Transverse colon (tissue), 3 donors: ENCODE results near the gene HDAC1.
"Not testable (repeated sequence)": the region's sequence is repeated elsewhere in the genome, so short reads cannot be mapped to it uniquely, and the experiment has no call there.

Source experiments
- EP300 ChIP-seq: sonication (generic); formaldehyde crosslinking; IDR thresholded peaks from one replicate; pipeline ENCODE4 v1.6.1; 2017; ENCODE audit warnings: antibody characterized with exemption, low read depth
- POLR2A ChIP-seq: fragments of 450-650 bp; IDR thresholded peaks from one replicate; pipeline ENCODE4 v1.6.1; 2016; ENCODE audit warnings: antibody characterized with exemption, mild to moderate bottlenecking, moderate library complexity
- TF ChIP-seq, protein P1 (sequence below), 5 experiments: fragments of 200-600 bp in 3 of 5; fragments of 450-650 bp in 2 of 5; sonication (generic) in 3 of 5; IDR thresholded peaks; 1 replicate in 2 of 5; 2 replicates in 3 of 5; pipeline ENCODE4 v1.5.1; 2016 to 2017; ENCODE audit warnings: antibody characterized with exemption in 5 of 5, inconsistent platforms in 3 of 5, mild to moderate bottlenecking in 2 of 5, moderate library complexity in 1 of 5

DNA sequence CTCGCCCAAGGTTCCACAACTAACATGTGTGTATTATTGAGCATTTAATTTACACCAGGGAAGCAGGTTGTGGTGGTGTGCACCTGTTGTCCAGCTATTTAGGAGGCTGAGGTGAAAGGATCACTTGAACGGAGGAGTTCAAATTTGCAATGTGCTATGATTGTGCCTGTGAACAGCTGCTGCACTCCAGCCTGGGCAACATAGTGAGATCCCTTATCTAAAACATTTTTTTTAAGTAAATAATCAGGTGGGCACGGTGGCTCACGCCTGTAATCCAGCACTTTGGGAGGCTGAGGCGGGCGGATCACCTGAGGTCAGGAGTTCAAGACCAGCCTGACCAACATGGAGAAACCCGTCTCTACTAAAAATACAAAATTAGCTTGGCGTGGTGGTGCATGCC is 7.1 kb upstream of the HDAC1 start:
- not testable (repeated sequence) for TF ChIP-seq POLR2A, EP300
- TF ChIP-seq, protein P1, sequence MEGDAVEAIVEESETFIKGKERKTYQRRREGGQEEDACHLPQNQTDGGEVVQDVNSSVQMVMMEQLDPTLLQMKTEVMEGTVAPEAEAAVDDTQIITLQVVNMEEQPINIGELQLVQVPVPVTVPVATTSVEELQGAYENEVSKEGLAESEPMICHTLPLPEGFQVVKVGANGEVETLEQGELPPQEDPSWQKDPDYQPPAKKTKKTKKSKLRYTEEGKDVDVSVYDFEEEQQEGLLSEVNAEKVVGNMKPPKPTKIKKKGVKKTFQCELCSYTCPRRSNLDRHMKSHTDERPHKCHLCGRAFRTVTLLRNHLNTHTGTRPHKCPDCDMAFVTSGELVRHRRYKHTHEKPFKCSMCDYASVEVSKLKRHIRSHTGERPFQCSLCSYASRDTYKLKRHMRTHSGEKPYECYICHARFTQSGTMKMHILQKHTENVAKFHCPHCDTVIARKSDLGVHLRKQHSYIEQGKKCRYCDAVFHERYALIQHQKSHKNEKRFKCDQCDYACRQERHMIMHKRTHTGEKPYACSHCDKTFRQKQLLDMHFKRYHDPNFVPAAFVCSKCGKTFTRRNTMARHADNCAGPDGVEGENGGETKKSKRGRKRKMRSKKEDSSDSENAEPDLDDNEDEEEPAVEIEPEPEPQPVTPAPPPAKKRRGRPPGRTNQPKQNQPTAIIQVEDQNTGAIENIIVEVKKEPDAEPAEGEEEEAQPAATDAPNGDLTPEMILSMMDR (IDR thresholded peaks at IDR 0.05), result not testable (repeated sequence)
